GM19452 (cell line): ENCODE results near the gene HSPA5.
"Not testable (repeated sequence)": the region's sequence is repeated elsewhere in the genome, so short reads cannot be mapped to it uniquely, and the experiment has no call there.

Experiments
- ATAC-seq: cut with Tn5 transposase; IDR thresholded peaks from one replicate; pipeline ENCODE4 v1.9.1; 2021; ENCODE audit not compliant: unreplicated experiment

The HSPA5 gene

GRCh38 chr9:125194466-125194865 is 46.7 kb downstream of the HSPA5 start:
- not testable (repeated sequence) for ATAC-seq

- ATAC-seq: no peak
Measured at GRCh38 chr9:125190361-125190801, 50.8 kb downstream of the HSPA5 start.

GRCh38 chr9:125189361-125190289 is 51.5 kb downstream of the HSPA5 start, which contains the start of gene PPP6C:
TSS of gene PPP6C (minus strand) at chr9:125189803. CDS start at chr9:125189718, 85 bp downstream.
- peak; percentile 91 for ATAC-seq

- ATAC-seq: peak; percentile 18
Measured at GRCh38 chr9:125189011-125189360, 52.2 kb downstream of the HSPA5 start.
